ENCODE data around the gene RAB11FIP4.

RAB11FIP4 gene

DNA sequence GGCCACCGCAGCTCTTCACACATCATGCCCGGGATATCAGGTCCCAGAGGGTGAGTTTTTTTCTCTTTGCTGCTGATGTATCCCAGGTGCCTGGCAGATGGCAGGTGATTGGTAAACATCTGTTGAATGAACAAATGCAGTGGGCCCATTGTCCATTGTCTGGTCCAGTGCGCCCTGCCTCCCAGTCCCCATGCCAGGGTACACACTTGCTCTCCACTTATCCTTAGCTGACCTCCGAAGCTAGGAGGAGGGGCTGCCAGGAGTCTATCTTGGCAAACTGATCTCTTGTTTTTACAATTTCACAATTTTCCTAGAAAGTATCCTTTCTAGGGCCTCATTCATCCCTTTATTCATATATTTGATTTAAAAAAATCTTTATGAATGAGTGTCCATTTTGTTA, 196.0 kb downstream of the RAB11FIP4 start:
- TF ChIP-seq POLR2AphosphoS5 (IDR thresholded peaks at IDR 0.05; ENCODE audit: borderline replicate concordance, low read depth, low read length), result no peak
- no peak for TF ChIP-seq FOXP2 (optimal IDR thresholded peaks at IDR 0.05; ENCODE audit: control extremely low read depth, extremely low read length, insufficient read depth)
- TF ChIP-seq EZH2 (IDR thresholded peaks at IDR 0.05), result no peak
- H3K36me3 ChIP-seq (ENCODE audit: insufficient read depth, low read length), result no peaks in the 10 kb centered on the region
- H3K9ac ChIP-seq (ENCODE audit: insufficient read length), result no peak overlapping the region
- H3K9me3 ChIP-seq (ENCODE audit: low read depth, low read length), result no peaks in the 10 kb centered on the region
- DNase-seq (ENCODE audit: low read depth, low spot score), result no peak
- no peak overlapping the region for H3K4me3 ChIP-seq
- H3K27ac ChIP-seq, result no peak overlapping the region

Measured in SK-N-MC (cell line).